ENCODE results near the gene MXD1.
"Not testable (repeated sequence)": the region's sequence is repeated elsewhere in the genome, so short reads cannot be mapped to it uniquely, and the experiment has no call there.

The MXD1 gene

GRCh38 chr2:69933839-69934613 lies 19.1 kb downstream of the MXD1 start:
- no peak for DNase-seq

- no peak for DNase-seq
Measured at GRCh38 chr2:69934614-69934908, 19.7 kb downstream of the MXD1 start.

- no peak for DNase-seq
Measured at GRCh38 chr2:69935011-69935410, 20.1 kb downstream of the MXD1 start.

GRCh38 chr2:69936906-69937305 lies 22.0 kb downstream of the MXD1 start:
- no peak for DNase-seq

- no peak for DNase-seq
Measured at GRCh38 chr2:69937968-69938367, 23.1 kb downstream of the MXD1 start.

GRCh38 chr2:69939722-69940121 lies 24.8 kb downstream of the MXD1 start:
- no peak for DNase-seq

GRCh38 chr2:69940691-69941090 lies 25.8 kb downstream of the MXD1 start:
- DNase-seq = no peak

- DNase-seq = no peak
Measured at GRCh38 chr2:69943000-69943842, 28.3 kb downstream of the MXD1 start.

GRCh38 chr2:69943843-69944525 lies 29.1 kb downstream of the MXD1 start:
- DNase-seq = no peak

GRCh38 chr2:69944756-69945155 lies 29.8 kb downstream of the MXD1 start:
- DNase-seq = no peak

GRCh38 chr2:69945441-69945840 lies 30.5 kb downstream of the MXD1 start:
- no peak for DNase-seq

- no peak for DNase-seq
Measured at GRCh38 chr2:69945941-69946340, 31.0 kb downstream of the MXD1 start.

GRCh38 chr2:69946351-69947324 lies 31.7 kb downstream of the MXD1 start:
- DNase-seq = peak; percentile 61

- peak; percentile 18 for DNase-seq
Measured at GRCh38 chr2:69947325-69947931, 32.5 kb downstream of the MXD1 start.

GRCh38 chr2:69948032-69948962 lies 33.4 kb downstream of the MXD1 start:
- no peak for DNase-seq

- DNase-seq = no peak
Measured at GRCh38 chr2:69948963-69949645, 34.2 kb downstream of the MXD1 start.

- no peak for DNase-seq
Measured at GRCh38 chr2:69950241-69950640, 35.3 kb downstream of the MXD1 start.

GRCh38 chr2:69950671-69951070 lies 35.8 kb downstream of the MXD1 start:
- not testable (repeated sequence) for DNase-seq

GRCh38 chr2:69952336-69953115 lies 37.6 kb downstream of the MXD1 start:
- no peak for DNase-seq

- DNase-seq = no peak
Measured at GRCh38 chr2:69954084-69954483, 39.2 kb downstream of the MXD1 start.
